Brain pericyte (primary cell): ENCODE results near the gene CCDC183.
"Not testable (repeated sequence)": the region's sequence is repeated elsewhere in the genome, so short reads cannot be mapped to it uniquely, and the experiment has no call there.

Source experiments
- DNase-seq: peaks from one replicate; pipeline ENCODE4 v3.0.0-alpha.2; 2012; ENCODE audit warnings: low read depth, low spot score

Gene CCDC183

DNA sequence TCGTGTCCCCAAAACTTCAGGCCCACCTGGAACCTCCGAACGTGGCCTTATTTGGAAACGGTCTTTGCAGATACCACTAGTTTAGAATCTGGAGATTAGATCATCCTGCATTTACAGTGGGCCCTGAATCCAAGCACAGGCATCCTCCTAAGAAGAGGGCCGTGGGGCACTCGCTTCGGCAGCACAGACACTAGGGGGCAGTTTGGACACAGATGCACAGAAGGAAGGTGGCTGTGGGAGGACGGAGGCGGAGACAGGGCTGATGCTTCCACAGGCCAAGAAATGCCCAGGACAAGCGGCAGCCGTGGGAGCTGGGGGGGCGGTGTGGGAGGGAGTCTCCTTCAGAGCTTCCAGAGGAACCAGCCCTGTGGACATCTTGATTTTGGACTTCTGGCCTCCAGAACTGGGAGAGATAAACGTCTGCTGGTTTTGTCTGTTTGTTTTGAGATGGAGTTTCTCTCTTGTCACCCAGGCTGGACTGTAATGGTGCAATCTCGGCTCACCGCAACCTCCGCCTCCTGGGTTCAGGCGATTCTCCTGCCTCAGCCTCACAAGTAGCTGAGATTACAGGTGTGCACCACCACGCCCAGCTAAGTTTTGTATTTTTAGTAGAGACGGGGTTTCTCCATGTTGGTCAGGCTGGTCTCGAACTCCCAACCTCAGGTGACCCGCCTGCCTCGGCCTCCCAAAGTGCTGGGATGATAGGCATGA lies 35.1 kb upstream of the CCDC183 start:
- not testable (repeated sequence) for DNase-seq

- no peak for DNase-seq
Observed at GRCh38 chr9:136761545-136761981, 34.6 kb upstream of the CCDC183 start.

DNA sequence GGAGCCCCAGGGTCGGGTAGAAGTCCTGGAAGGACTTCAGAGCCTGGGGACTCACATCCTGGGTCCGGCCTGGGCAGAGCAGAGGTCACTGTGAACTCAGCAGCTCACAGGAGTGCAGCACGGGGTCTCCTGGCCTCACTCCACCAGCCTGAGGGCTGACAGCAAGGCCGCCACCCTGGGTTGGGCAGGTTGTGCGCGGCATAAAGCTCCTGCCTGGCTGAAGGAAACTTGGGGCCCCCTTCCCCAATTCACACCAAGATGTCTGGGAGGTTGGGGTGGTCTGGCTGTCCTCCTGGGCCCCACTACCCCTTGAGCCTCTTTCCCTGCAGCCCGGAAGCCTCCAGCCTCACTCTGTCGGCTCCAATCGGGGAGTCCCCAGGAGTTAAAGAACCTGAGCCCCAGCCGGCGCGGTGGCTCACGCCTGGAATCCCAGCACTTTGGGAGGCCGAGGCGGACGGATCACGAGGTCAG lies 33.9 kb upstream of the CCDC183 start:
- no peak for DNase-seq

DNA sequence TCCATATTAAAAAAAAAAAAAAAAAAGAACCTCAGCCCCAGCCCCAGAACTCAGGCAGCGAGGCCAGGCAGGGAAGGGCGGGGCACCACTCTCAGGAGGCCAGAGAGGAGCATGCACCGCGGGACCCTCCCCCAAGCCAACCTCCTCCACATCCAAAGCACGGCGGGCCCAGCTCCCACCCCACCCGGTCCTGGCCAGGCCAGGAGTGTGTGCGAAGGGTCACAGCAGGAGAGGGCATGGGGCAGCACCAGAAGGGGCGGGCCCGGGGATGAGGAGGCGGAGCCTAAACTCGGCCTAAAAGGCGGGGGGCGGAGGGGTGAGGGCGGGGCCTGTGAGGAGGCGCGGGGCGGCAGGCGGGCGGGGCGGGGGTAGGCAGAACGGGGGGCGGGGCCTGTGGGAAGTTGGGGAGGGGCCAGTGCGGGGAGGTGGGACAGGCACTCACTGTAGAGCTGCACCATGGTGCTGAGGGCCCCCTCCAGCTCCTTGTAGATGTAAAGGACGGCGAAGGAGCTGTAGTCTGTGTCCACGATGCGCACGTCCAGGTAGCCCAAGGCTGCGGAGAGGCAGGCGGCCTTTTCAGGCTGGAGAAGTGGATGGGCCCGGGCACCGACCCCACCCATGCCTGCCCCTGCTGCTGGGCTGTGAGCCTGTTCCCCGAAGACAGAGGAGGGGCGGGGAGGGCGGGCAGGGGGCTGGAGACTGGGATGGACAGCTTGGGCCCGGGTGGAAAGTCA lies 33.1 kb upstream of the CCDC183 start:
- DNase-seq = no peak

DNA sequence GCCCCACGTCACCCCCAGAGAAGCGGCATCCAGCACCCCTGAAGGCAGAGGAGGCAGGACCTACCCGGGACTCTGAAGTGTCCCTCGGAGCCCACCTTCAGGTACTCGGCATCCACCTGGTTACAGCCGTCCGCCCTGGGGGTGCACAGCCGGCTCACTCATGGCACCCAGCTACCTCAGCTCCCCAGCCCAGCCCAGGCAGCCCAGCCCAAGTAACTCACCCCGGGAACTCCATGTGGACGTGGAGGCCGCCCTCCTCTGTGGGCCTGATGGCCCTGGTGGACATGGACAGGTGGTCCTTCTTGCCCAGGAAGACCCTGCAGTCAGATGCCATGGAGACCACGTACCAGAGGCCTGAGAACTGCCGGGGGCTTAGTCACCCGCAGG lies 32.5 kb upstream of the CCDC183 start:
- no peak for DNase-seq

GRCh38 chr9:136764301-136764891 lies 31.7 kb upstream of the CCDC183 start, which contains the start of gene LCN15:
Gene LCN15 (minus strand): TSS chr9:136764518. CDS start chr9:136764488, 30 bp downstream.
- DNase-seq = no peak

GRCh38 chr9:136765041-136765440 lies 31.1 kb upstream of the CCDC183 start:
- DNase-seq = no peak

DNA sequence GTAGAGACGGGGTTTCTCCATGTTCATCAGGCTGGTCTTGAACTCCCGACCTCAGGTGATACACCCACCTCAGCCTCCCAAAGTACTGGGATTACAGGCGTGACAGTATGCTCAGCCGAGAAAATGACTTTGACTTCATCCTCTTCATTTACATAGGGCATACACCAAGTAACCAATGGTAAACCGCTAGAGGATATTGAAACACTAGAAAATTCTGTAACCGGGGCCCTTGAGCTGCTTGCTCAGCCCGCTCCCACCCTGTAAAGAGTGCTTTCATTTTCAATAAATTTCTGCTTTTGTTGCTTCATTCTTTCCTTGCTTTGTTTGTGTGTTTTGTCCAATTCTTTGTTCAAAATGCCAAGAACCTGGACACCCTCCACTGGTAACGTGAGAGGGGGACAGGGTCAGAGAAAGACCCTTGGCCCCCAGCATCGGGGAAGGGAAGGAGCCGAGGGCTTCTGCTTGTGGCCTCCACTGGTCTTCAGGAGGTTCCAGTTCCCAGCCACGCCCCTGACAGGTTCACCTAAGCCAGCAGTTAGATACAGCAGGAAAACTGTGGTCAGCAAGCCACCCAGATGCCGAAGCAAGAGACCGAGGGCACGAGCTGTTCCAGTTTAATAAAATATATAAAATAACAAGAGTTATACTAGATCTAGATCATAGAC lies 30.3 kb upstream of the CCDC183 start:
- DNase-seq = not testable (repeated sequence)

- not testable (repeated sequence) for DNase-seq
Observed at GRCh38 chr9:136766410-136767120, 29.6 kb upstream of the CCDC183 start.

GRCh38 chr9:136769710-136770191 lies 26.4 kb upstream of the CCDC183 start:
- DNase-seq = no peak

DNA sequence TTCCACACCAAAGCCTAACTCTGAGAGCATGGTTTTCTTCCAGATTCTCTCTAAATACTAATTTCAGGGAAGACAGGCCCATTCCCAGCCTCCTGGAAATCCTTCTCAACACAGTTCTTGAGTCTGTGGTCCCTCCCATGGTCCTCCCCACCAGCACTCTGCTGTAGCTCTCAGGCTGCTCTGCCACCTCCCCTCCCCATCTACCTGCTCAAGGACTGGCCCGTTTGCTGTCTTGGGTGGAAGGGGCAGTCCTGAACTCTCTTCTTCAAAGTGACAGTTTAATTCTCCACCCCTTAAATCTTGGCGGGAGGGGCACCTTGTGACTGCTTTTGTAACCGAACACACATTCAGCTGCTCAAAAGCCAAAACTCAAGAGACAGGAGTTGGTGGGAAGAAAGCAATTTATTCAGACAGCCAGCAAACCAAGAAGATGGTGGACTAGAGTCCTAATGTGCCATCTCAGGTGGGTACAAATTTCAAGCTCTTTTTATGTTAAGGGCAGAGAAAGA lies 24.2 kb upstream of the CCDC183 start:
- DNase-seq = no peak

DNA sequence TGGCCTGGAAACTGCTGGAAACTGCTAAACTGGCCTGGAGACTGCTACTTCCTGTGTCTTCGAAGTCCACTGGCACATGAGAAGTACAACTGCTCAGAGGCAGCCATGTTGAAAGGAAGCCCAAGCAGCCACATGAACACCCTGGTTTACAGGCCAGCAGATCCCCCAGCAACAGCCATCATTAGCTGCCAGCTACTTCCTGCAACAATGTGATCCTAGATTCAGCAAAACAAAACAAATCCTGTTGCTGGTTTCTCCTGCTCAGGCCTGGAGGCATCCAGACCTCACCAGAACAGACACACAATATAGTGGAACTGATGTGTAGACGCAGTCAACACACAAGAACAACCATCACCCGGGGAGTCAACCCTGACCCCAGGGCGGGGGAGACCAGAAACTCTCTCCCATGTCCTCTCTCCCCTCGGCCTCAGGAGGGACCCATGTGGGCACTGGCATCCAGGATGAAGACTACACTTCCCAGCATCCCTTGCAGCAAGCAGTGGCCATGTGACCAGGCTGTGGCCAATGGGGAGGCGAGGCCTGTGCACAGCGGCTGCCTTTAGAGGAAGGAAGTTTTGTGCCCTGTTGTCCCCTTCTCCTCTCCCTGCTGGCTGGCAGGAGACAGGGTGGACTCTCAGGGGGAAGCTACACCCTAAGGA lies 22.6 kb upstream of the CCDC183 start:
- DNase-seq = no peak

DNA sequence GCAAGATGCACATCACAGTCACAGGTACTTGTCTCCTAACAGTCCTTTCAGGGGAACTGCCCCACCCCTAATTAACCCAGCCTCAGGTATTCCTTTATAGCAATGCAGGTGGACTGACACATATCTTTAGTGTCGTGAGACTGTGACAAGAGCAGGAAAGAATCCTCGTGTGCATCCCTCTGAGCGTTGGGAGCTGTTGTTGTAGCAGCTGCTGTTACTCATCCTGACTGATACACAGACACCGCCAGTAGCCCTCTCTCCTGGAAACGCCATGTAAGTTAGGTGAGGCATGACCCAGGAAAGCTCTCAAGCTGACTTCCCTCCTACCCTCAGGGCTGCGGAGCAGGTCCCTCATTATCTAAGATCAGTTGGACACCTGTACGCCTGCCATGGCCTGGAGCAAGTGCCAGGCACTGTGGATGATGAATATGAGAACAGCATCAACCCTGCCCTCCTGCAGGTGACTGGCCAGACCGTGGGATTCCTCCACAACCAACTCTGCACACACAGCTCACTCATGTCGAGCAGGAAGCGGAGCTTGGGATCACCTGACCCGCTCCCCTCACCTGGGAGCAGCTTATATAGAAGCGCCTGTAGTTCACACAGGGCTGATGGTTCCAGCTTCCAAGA lies 21.6 kb upstream of the CCDC183 start:
- DNase-seq = no peak

DNA sequence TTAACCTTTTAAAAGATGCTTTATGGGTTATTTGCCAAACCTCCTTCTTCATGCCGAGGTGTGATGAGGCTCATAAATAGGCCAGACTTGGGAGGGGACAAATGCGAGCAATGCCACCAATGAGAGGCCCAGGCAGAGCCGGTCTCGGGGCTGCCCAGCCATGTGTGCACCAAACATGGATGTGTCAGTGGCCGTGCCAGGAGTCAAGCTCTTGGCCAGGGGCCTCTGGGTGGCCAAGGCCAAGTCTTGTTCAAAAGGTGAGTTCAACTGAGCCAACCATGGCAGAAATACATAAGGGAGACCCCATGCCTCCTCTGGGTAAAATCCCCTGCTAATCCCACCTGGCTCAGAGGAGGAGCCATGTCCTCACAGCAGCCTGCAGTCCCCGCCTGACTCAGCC lies 20.9 kb upstream of the CCDC183 start:
- DNase-seq = no peak

DNA sequence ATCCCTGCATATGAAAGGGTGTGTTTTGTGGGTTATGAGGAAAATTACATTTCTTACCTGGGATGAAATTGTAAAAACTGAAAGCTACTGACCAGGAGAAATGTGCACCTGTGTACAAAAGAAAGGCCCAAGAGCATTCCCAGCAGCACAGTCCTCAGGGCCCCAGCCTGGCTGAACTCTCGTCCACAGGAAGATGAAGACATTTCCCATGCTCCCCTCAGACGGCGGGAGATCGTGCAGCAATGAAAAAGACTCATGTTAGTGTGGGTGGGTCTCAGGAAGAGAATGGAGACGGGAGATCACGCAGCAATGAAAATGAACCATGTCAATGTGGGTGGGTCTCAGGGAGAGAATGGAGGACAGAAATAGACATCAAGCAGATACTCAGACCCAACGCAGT lies 19.2 kb upstream of the CCDC183 start:
- no peak for DNase-seq

GRCh38 chr9:136777359-136777758 lies 18.8 kb upstream of the CCDC183 start:
- no peak for DNase-seq

DNA sequence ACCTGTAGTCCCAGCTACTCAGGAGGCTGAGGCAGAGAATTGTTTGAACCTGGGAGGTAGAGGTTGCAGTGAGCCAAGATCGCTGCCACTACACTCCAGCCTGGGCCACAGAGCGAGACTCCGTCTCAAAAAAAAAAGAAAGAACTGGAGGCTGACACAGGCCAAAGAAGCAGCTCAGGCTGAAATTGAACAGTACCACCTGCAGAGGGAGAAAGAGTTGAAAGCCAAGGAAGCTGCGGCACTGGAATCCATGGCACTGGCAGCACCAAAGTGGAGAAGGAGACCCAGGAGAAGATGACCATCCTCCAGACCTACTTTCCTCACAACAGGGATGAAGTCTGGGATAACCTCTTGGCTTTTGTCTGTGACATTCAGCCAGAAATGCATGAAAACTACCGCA lies 16.3 kb upstream of the CCDC183 start:
- no peak for DNase-seq

GRCh38 chr9:136782452-136782851 lies 13.7 kb upstream of the CCDC183 start:
- no peak for DNase-seq

- no peak for DNase-seq
Observed at GRCh38 chr9:136784249-136784996, 11.7 kb upstream of the CCDC183 start.
